DND-41 (cell line): ENCODE results near the gene WHRN.
A peak's percentile ranks its signal among the peaks of the same experiment; 100 is the strongest.

Source experiments
- ATAC-seq: fragments of 200-7000 bp; cut with Tn5 transposase; 3 replicates; pipeline ENCODE4 v1.9.1; 2021; ENCODE audit warnings: low read depth; ENCODE audit not compliant: insufficient read depth
- DNase-seq: peaks from one replicate; pipeline ENCODE4 v3.0.0-alpha.2; 2020
- H2AFZ ChIP-seq: 2 replicates; pipeline ENCODE4 v1.6.0; 2012; ENCODE audit warnings: low read depth, low read length
- H3K27ac ChIP-seq: 2 replicates; pipeline ENCODE4 v1.5.1; 2012; ENCODE audit warnings: low read length, inconsistent platforms
- H3K27me3 ChIP-seq: fragments of 200-600 bp; sonication (generic); 2 replicates; pipeline ENCODE4 v1.6.0; 2012; ENCODE audit warnings: low read length, mild to moderate bottlenecking, inconsistent platforms; ENCODE audit not compliant: insufficient read depth, poor library complexity
- H3K36me3 ChIP-seq: 2 replicates; pipeline ENCODE4 v1.5.1; 2012; ENCODE audit warnings: low read length, inconsistent platforms; ENCODE audit not compliant: insufficient read depth
- H3K4me1 ChIP-seq: 2 replicates; pipeline ENCODE4 v1.5.1; 2012; ENCODE audit warnings: mild to moderate bottlenecking, low read length; ENCODE audit not compliant: insufficient read depth
- H3K4me2 ChIP-seq: 2 replicates; pipeline ENCODE4 v1.6.0; 2012; ENCODE audit warnings: mild to moderate bottlenecking, moderate library complexity, low read length, inconsistent platforms; ENCODE audit not compliant: insufficient read depth
- H3K4me3 ChIP-seq, 2 experiments: fragments of 200-600 bp in 1 of 2; shearing (Covaris generic) in 1 of 2; 2 replicates each; pipeline ENCODE4 v1.5.1; 2012 to 2016; ENCODE audit warnings: inconsistent platforms in 2 of 2, low read length in 2 of 2, mild to moderate bottlenecking in 2 of 2, low read depth in 1 of 2, moderate library complexity in 1 of 2
- H3K79me2 ChIP-seq: 2 replicates; pipeline ENCODE4 v1.6.0; 2012; ENCODE audit warnings: low read length, inconsistent platforms; ENCODE audit not compliant: insufficient read depth
- H3K9ac ChIP-seq: 2 replicates; pipeline ENCODE4 v1.6.0; 2012; ENCODE audit warnings: low read depth, mild to moderate bottlenecking, inconsistent platforms, low read length, moderate library complexity
- H3K9me3 ChIP-seq: 2 replicates; pipeline ENCODE4 v1.5.1; 2012; ENCODE audit warnings: low read length, moderate library complexity, mild to moderate bottlenecking, inconsistent platforms; ENCODE audit not compliant: insufficient read depth, severe bottlenecking
- H4K20me1 ChIP-seq: 2 replicates; pipeline ENCODE4 v1.6.0; 2012; ENCODE audit warnings: low read length; ENCODE audit not compliant: insufficient read depth
- EZH2 ChIP-seq: IDR thresholded peaks from 3 replicates; pipeline ENCODE4 v1.6.1; 2012; ENCODE audit warnings: borderline replicate concordance, low read depth, mild to moderate bottlenecking, moderate library complexity, low read length, inconsistent platforms; ENCODE audit not compliant: severe bottlenecking
- TF ChIP-seq, protein P1 (sequence below): IDR thresholded peaks from 2 replicates; pipeline ENCODE4 v1.5.1; 2012; ENCODE audit warnings: borderline replicate concordance, low read length, moderate library complexity, mild to moderate bottlenecking; ENCODE audit not compliant: poor library complexity, severe bottlenecking; ENCODE audit errors: extremely low read depth

The WHRN gene

DNA sequence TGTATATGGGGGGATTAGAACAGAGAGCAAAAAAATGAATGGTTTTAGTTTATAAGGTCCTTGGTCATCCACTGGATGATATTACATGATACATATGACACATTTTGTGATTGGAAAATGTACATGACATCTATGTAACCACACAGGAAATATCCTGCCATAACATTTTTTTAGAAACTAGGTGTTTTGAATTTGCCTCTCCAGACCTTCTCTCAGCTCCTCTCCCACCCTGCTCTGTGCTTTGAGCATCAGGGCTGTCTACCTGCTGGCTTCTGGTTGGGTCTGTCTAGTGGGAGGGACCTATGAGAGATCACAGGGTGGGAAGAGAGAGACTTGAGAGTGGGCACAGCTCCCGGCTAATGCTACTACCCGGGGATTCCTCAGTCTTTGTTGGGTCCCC, 141.8 kb downstream of the WHRN start:
- TF ChIP-seq, protein P1, sequence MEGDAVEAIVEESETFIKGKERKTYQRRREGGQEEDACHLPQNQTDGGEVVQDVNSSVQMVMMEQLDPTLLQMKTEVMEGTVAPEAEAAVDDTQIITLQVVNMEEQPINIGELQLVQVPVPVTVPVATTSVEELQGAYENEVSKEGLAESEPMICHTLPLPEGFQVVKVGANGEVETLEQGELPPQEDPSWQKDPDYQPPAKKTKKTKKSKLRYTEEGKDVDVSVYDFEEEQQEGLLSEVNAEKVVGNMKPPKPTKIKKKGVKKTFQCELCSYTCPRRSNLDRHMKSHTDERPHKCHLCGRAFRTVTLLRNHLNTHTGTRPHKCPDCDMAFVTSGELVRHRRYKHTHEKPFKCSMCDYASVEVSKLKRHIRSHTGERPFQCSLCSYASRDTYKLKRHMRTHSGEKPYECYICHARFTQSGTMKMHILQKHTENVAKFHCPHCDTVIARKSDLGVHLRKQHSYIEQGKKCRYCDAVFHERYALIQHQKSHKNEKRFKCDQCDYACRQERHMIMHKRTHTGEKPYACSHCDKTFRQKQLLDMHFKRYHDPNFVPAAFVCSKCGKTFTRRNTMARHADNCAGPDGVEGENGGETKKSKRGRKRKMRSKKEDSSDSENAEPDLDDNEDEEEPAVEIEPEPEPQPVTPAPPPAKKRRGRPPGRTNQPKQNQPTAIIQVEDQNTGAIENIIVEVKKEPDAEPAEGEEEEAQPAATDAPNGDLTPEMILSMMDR = no peak
- TF ChIP-seq EZH2 = no peak
- no peak for DNase-seq
- Histone ChIP-seq H3K9ac (no peak overlapping the region), H3K9me3 (no peaks in the 10 kb centered on the region), H3K4me3 (no peak overlapping the region), H3K79me2 (no peaks in the 10 kb centered on the region), H4K20me1 (peaks cover 3% of the 10 kb centered on the region; the same call in 1 of the 2 replicates), H3K27ac (no peak overlapping the region), H3K27me3 (no peaks in the 10 kb centered on the region), H3K4me2 (no peak overlapping the region), H2AFZ (no peak overlapping the region), H3K36me3 (peaks cover 96% of the 10 kb centered on the region), H3K4me1 (no peaks in the 10 kb centered on the region)
- ATAC-seq = peak; percentile 32; the same call in 1 of the 3 replicates

DNA sequence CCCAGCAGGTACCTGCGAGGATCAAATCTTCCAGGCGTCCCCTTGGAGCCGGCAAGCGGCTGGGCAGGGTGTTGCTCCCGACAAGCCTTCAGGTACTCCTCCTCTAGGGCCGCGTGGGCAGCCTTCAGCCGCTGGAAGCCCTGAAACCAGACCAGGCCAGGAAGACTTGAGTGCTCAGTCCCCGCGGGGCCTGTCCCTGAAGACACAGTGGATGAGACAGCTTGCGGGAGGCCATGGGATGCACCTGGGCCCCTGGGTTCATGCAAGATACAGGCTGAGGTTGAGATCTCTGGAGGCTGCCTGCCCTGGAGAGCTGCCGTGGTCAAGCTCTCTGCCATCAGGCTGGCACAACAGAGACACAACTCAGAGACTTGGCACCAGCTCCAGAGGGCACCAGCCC, 142.9 kb downstream of the WHRN start:
- DNase-seq (no peak), ATAC-seq (no peak)
- Histone ChIP-seq H2AFZ (no peak overlapping the region), H3K9me3 (no peaks in the 10 kb centered on the region), H3K4me3 (no peak overlapping the region), H3K27me3 (no peaks in the 10 kb centered on the region), H3K36me3 (peaks cover 96% of the 10 kb centered on the region), H3K27ac (no peak overlapping the region), H4K20me1 (no peaks in the 10 kb centered on the region), H3K9ac (no peak overlapping the region), H3K79me2 (no peaks in the 10 kb centered on the region), H3K4me2 (no peak overlapping the region), H3K4me1 (no peaks in the 10 kb centered on the region)
- TF ChIP-seq, protein P1 = no peak
- TF ChIP-seq EZH2 = no peak

DNA sequence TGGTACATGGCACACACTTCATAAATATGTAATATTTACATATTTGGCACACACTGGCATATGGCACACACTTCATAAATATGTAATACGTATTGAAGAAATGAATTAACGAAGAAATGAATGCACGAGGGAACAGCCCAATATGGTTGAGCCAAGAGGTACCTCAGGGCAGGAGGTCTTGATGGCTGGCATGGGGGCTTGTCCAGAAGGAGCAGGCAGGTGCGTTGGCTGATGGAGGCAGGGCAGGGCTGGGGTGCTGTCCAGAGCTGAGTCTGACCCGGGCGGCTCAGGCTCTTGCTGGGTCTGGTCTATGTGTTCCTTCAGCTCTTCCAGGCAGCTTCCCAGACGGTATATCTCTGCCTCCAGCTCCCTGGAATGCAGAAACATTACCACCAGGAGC, 143.7 kb downstream of the WHRN start:
- H3K4me1 ChIP-seq = no peaks in the 10 kb centered on the region
- peaks cover 96% of the 10 kb centered on the region for H3K36me3 ChIP-seq
- no peaks in the 10 kb centered on the region for H3K79me2 ChIP-seq
- no peak overlapping the region for H2AFZ ChIP-seq
- no peak overlapping the region for H3K27ac ChIP-seq
- no peak for TF ChIP-seq EZH2
- TF ChIP-seq, protein P1 = no peak
- H3K4me3 ChIP-seq = no peak overlapping the region
- no peaks in the 10 kb centered on the region for H3K9me3 ChIP-seq
- H3K27me3 ChIP-seq = no peaks in the 10 kb centered on the region
- no peak for ATAC-seq
- no peak overlapping the region for H3K9ac ChIP-seq
- H4K20me1 ChIP-seq = no peaks in the 10 kb centered on the region
- no peak overlapping the region for H3K4me2 ChIP-seq
- no peak for DNase-seq

DNA sequence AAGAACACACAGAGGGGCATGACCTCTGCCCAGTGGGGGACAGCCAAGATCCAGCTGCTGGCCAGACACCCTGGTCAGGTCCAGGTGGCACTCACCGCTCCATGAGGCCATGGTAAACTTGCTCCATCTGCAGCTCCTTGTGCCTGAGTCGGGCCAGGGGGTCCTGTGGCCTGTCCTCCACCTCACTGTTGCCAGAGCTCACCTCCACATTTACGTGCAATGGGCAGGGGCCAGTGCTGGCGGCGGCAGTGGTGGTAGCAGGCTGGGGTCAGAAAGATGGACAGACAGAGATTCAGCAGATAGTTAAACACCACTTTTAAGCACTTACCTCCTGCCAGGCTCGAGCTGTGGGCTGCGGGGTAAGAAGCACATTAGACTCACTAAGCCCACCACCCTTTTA, 145.5 kb downstream of the WHRN start:
- TF ChIP-seq, protein P1 = no peak
- TF ChIP-seq EZH2 = no peak
- DNase-seq (no peak), ATAC-seq (no peak)
- no peaks in the 10 kb centered on the region for H4K20me1 ChIP-seq
- no peak overlapping the region for H3K4me2 ChIP-seq
- no peak overlapping the region; the same call in 1 of the 2 replicates for H3K27ac ChIP-seq
- H3K9me3 ChIP-seq = no peaks in the 10 kb centered on the region
- H2AFZ ChIP-seq = no peak overlapping the region
- H3K27me3 ChIP-seq = no peaks in the 10 kb centered on the region
- H3K4me3 ChIP-seq = no peak overlapping the region
- no peak overlapping the region for H3K9ac ChIP-seq
- H3K36me3 ChIP-seq = peaks cover 95% of the 10 kb centered on the region
- no peaks in the 10 kb centered on the region for H3K4me1 ChIP-seq
- H3K79me2 ChIP-seq = no peaks in the 10 kb centered on the region
